GM12875 (cell line): Measurements from ENCODE around the gene STRA6.

ENCODE experiments used
- H3K4me3 ChIP-seq: one replicate; pipeline ENCODE4 v1.5.1; 2011; ENCODE audit warnings: low read depth, low read length, control low read depth
- CTCF ChIP-seq: IDR thresholded peaks from 2 replicates; pipeline ENCODE4 v1.5.1; 2011; ENCODE audit warnings: low read depth, mild to moderate bottlenecking, control low read depth, inconsistent platforms, low read length, moderate library complexity, borderline replicate concordance; ENCODE audit not compliant: insufficient read depth

Gene STRA6

GRCh38 chr15:74141591-74141990 is 61.0 kb downstream of the STRA6 start:
- no peak overlapping the region for H3K4me3 ChIP-seq
- TF ChIP-seq CTCF: no peak

GRCh38 chr15:74138642-74139041 is 63.9 kb downstream of the STRA6 start:
- H3K4me3 ChIP-seq: no peak overlapping the region

GRCh38 chr15:74137537-74137894 is 65.1 kb downstream of the STRA6 start:
- no peak overlapping the region for H3K4me3 ChIP-seq
- no peak for TF ChIP-seq CTCF

More at GRCh38 chr15:74138642-74139041, 63.9 kb downstream of the STRA6 start:
- TF ChIP-seq CTCF: no peak

GRCh38 chr15:74136814-74137536 is 65.6 kb downstream of the STRA6 start:
- TF ChIP-seq CTCF: no peak
- H3K4me3 ChIP-seq: peak overlapping the region; percentile 19

- H3K4me3 ChIP-seq: peak overlapping the region; percentile 19
- TF ChIP-seq CTCF: no peak
These were observed 66.1 kb downstream of the STRA6 start for GRCh38 chr15:74136540-74136813.

- TF ChIP-seq CTCF: no peak
- no peak overlapping the region for H3K4me3 ChIP-seq
These were observed 67.5 kb downstream of the STRA6 start for GRCh38 chr15:74135041-74135565.

GRCh38 chr15:74134387-74135027 is 68.1 kb downstream of the STRA6 start:
- TF ChIP-seq CTCF: peak; percentile 25; the same call in 1 of the 2 replicates
- H3K4me3 ChIP-seq: no peak overlapping the region
